ENCODE measurements around the gene CNNM2. TPM values are rescaled to one million over a fixed set of nuclear protein-coding genes. Genes with fewer than 3 reads are reported as not detected.

Gene CNNM2
- total and polyA plus RNA-seq, 8 donors, result 0.76 to 45.5 (median 6.3) TPM

GRCh38 chr10:103139803-103140202 lies 221.7 kb downstream of the CNNM2 start:
- TF ChIP-seq POLR2AphosphoS5 (IDR thresholded peaks at IDR 0.05) (no peak), EP300 (IDR thresholded peaks at IDR 0.05) (no peak), POLR2A (IDR thresholded peaks at IDR 0.05) (no peak)
- TF ChIP-seq, protein P1, sequence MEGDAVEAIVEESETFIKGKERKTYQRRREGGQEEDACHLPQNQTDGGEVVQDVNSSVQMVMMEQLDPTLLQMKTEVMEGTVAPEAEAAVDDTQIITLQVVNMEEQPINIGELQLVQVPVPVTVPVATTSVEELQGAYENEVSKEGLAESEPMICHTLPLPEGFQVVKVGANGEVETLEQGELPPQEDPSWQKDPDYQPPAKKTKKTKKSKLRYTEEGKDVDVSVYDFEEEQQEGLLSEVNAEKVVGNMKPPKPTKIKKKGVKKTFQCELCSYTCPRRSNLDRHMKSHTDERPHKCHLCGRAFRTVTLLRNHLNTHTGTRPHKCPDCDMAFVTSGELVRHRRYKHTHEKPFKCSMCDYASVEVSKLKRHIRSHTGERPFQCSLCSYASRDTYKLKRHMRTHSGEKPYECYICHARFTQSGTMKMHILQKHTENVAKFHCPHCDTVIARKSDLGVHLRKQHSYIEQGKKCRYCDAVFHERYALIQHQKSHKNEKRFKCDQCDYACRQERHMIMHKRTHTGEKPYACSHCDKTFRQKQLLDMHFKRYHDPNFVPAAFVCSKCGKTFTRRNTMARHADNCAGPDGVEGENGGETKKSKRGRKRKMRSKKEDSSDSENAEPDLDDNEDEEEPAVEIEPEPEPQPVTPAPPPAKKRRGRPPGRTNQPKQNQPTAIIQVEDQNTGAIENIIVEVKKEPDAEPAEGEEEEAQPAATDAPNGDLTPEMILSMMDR (IDR thresholded peaks at IDR 0.05), result no peak
- WGBS, 5 donors, result 90 to 98% (median 97%) methylated on average over 3 of the region's 3 CpGs
- Histone ChIP-seq H3K27ac (no peak overlapping the region), H3K27me3 (no peaks in the 10 kb centered on the region), H3K4me1 (peaks cover 0 to 34% (median 6%) of the 10 kb centered on the region in 4 donors), H3K36me3 (peaks cover 15 to 62% (median 56%) of the 10 kb centered on the region in 4 donors), H3K4me3 (no peak overlapping the region), H3K9me3 (no peaks in the 10 kb centered on the region)
- no peak for DNase-seq
- intact Hi-C loops (cut with DNase I; ENCODE audit: low total_unique reads), result no loop called here

Small RNAs within 50 kb of the gene (small RNA-seq; reads per million reads assigned to genes)
- gene AS3MT, result 0 reads per million in 4 donors
- gene RF00026, result 0 reads per million in 4 donors
- gene RF02271, result 0 reads per million in 4 donors

Other genes with a start within 250 kb of the CNNM2 start
- gene ARL3, start 203.9 kb upstream of the CNNM2 start, total RNA-seq, result 1 to 10 TPM in 4 of 5 donors, under 1 TPM in 1; 0.58 to 8.4 (median 3.1) TPM
- gene ARL3, start 203.9 kb upstream of the CNNM2 start, polyA plus RNA-seq, result 10 to 100 TPM in 2 of 3 donors, 1 to 10 TPM in 1; 8.9 to 17.0 (median 11.7) TPM
- gene SFXN2, start 203.7 kb upstream of the CNNM2 start, total RNA-seq, result 100 to 1,000 TPM in 1 of 5 donors, 10 to 100 TPM in 3, 1 to 10 TPM in 1; 8.7 to 267 (median 13.2) TPM
- gene SFXN2, start 203.7 kb upstream of the CNNM2 start, polyA plus RNA-seq, result 10 to 100 TPM in 1 of 3 donors, 1 to 10 TPM in 2; 4.7 to 10.7 (median 7.5) TPM
- gene WBP1L, start 174.3 kb upstream of the CNNM2 start, total RNA-seq, result 100 to 1,000 TPM in 1 of 5 donors, 10 to 100 TPM in 4; 25.5 to 140 (median 43.3) TPM
- gene WBP1L, start 174.3 kb upstream of the CNNM2 start, polyA plus RNA-seq, result 10 to 100 TPM; 15.1 to 27.5 (median 25.4) TPM
- gene CYP17A1, start 80.9 kb upstream of the CNNM2 start, total RNA-seq, result not detected
- gene CYP17A1, start 80.9 kb upstream of the CNNM2 start, polyA plus RNA-seq, result 100 to 1,000 TPM in 1 of 3 donors, under 1 TPM in 2; 0.30 to 106 (median 0.37) TPM
- 10 to 100 TPM in 4 of 5 donors, 1 to 10 TPM in 1; 9.9 to 59.3 (median 32.6) TPM for gene BORCS7, start 64.0 kb upstream of the CNNM2 start, total RNA-seq
- gene BORCS7, start 64.0 kb upstream of the CNNM2 start, polyA plus RNA-seq, result 10 to 100 TPM; 20.0 to 39.0 (median 33.1) TPM
- 1 to 10 TPM in 3 of 5 donors, under 1 TPM in 1, not detected in 1; 0.43 to 7.6 (median 4.4) TPM for gene AS3MT, start 48.8 kb upstream of the CNNM2 start, total RNA-seq
- gene AS3MT, start 48.8 kb upstream of the CNNM2 start, polyA plus RNA-seq, result 1 to 10 TPM; 3.6 to 6.4 (median 3.9) TPM